ENCODE data around the gene PITPNM2.
A peak's percentile ranks its signal among the peaks of the same experiment; 100 is the strongest.
"Not testable (repeated sequence)": the region's sequence is repeated elsewhere in the genome, so short reads cannot be mapped to it uniquely, and the experiment has no call there.

The PITPNM2 gene

GRCh38 chr12:123115409-123116121 is 35.3 kb downstream of the PITPNM2 start:
- DNase-seq = peak; percentile 20

- DNase-seq = no peak
These were observed 36.4 kb downstream of the PITPNM2 start for GRCh38 chr12:123114304-123115083.

- no peak for DNase-seq
These were observed 37.9 kb downstream of the PITPNM2 start for GRCh38 chr12:123113026-123113425.

DNA sequence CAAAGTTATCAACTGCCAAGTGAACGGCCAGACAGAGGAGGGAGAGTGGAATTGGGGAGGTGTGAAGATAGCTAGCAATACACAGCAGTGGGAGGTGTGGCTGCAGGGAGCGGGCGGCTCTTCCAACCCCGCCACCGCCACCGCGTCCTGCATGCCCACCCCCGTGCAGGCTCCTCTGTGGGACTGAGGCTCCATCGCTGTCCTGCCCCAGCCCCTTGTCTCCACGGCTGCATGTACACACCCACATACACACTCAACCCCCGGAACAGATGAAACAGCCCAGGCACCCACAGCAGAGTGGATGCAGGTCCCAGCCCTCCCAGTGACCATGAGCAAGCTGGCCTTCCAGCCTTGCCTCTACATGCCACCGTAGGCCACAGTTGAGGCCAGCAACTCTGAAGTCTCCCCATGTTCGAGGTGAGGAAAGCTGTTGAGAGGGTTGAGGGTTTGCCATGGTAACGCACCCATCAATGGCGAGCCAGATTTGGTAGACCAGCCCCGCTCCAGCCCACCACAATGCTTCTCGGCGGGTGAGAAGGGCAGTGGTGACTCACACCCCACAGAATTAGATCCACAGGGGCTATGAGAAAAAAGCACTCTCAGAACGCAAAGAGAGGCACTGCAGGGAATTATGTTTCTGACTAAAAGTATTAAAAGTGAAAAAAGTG is 39.3 kb downstream of the PITPNM2 start:
- no peak for DNase-seq

DNA sequence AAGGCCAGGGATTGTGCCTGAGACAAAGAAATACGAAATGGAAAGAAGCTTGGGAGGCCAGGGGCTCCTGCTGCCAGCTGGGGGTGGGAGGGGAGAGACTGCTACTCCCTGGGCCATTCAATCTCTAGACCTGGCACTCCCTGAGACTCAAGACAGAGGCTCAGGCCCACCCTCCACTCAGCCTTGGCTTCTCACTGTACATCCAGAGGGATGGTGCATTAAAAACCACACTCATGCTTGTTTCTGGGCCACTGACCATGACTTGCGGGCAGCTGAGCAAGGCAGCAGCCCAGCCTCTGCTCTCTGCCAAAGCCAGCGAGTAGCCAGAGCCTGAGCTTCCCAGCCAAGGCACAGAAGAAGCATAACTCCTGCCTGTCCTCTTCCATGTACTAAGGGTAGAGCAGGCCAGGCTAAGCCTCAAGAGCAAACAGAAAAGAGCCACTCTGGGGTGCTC is 41.5 kb downstream of the PITPNM2 start:
- no peak for DNase-seq

GRCh38 chr12:123108682-123109066 is 42.2 kb downstream of the PITPNM2 start:
- no peak for DNase-seq

GRCh38 chr12:123107926-123108681 is 42.8 kb downstream of the PITPNM2 start:
- DNase-seq = no peak

DNA sequence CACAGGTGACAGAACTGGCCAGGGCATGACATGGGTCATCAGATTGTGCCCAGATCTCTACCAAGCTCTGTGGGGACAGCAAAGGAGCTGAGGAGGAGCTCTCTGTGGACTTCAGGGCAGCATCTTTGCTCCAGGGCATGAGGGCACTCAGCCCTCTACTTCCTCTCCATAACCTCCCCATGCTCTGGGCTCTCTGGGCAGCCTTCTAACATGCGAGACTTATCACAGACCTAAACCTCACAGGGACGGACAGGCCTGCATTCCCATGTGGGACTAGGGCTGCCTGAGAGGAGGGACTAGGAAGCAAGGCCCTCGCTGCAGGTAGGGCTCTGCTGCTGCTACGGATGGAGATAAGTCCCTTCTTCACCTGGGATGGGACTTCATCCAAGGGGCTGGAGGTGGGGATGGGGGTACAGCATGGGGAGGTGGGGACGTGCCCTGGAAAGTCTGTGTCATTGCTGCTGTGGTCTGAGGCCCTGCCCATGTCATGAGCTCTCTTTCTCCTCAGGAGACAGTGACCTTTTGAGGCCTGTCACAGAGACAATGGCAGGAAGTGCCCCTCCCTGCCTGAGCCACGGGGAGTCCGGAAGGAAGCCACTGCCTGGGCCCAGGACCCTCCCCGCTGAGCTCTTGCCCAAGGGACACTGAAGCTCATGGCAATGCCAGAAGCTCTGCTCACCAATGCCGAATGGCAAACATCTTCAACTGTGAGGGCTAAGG is 44.1 kb downstream of the PITPNM2 start:
- DNase-seq = peak; percentile 44

GRCh38 chr12:123105211-123105826 is 45.6 kb downstream of the PITPNM2 start:
- no peak for DNase-seq

DNA sequence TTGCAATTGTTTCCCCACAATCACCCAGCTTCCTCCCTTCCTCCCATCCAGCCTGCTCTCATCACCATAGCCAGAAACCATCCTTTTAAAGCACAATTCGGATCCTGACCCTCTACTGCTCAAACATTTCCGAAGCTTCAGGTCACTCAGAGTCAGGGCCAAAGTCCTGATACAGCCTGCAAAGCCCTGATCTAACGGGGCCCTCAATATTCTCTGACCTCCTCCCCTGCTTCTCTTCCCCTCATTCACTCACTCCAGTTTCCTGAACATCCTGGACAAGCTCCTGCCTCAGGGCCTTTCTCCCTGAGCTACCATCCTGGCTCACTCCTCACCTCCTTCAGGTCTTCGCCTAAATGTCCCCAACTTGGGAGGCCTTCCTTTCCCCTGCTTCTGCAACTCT is 46.1 kb downstream of the PITPNM2 start:
- DNase-seq = no peak

DNA sequence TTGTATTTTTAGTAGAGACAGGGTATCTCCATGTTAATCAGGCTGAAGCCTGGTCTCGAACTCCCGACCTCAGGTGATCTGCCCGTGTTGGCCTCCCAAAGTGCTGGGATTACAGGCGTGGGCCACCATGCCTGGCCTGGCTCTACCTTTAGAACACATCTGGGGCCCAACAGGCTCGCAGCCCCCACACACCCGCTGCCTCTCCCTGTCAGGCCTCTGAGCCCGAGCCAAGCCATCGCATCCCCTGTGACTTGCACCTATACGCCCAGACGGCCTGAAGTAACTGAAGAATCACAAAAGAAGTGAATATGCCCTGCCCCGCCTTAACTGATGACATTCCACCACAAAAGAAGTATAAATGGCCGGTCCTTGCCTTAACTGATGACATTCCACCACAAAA is 46.8 kb downstream of the PITPNM2 start:
- not testable (repeated sequence) for DNase-seq

GRCh38 chr12:123102781-123103503 is 47.9 kb downstream of the PITPNM2 start:
- no peak for DNase-seq

- no peak for DNase-seq
These were observed 48.5 kb downstream of the PITPNM2 start for GRCh38 chr12:123102366-123102765.

- DNase-seq = no peak
These were observed 49.4 kb downstream of the PITPNM2 start for GRCh38 chr12:123101526-123101925.
